Coronary artery (tissue), 2 donors: ENCODE results near the gene RAX.

Experiments
- DNase-seq: peaks from one replicate; pipeline ENCODE4 v3.0.0-alpha.2; 2017; ENCODE audit warnings: low spot score
- H3K27ac ChIP-seq, 2 donors: fragments of 200-600 bp; sonication (generic); one replicate each; pipeline ENCODE4 v1.5.1; 2016 to 2019
- H3K4me3 ChIP-seq: fragments of 200-600 bp; sonication (generic); 2 replicates; pipeline ENCODE4 v1.5.1; 2016; ENCODE audit warnings: mild to moderate bottlenecking, moderate library complexity
- TF ChIP-seq, protein P1 (sequence below): fragments of 200-600 bp; sonication (generic); IDR thresholded peaks from one replicate; pipeline ENCODE4 v1.5.1; 2019; ENCODE audit warnings: antibody characterized with exemption

Gene RAX

GRCh38 chr18:59274533-59274928, 1.3 kb upstream of the RAX start:
- TF ChIP-seq, protein P1, sequence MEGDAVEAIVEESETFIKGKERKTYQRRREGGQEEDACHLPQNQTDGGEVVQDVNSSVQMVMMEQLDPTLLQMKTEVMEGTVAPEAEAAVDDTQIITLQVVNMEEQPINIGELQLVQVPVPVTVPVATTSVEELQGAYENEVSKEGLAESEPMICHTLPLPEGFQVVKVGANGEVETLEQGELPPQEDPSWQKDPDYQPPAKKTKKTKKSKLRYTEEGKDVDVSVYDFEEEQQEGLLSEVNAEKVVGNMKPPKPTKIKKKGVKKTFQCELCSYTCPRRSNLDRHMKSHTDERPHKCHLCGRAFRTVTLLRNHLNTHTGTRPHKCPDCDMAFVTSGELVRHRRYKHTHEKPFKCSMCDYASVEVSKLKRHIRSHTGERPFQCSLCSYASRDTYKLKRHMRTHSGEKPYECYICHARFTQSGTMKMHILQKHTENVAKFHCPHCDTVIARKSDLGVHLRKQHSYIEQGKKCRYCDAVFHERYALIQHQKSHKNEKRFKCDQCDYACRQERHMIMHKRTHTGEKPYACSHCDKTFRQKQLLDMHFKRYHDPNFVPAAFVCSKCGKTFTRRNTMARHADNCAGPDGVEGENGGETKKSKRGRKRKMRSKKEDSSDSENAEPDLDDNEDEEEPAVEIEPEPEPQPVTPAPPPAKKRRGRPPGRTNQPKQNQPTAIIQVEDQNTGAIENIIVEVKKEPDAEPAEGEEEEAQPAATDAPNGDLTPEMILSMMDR = no peak
- Histone ChIP-seq H3K27ac (no peak overlapping the region), H3K4me3 (no peak overlapping the region)
- no peak for DNase-seq

GRCh38 chr18:59273759-59274532, 692 bp upstream of the RAX start:
- no peak overlapping the region for H3K27ac ChIP-seq
- DNase-seq = no peak
- peak overlapping the region; percentile 62 for H3K4me3 ChIP-seq
- TF ChIP-seq, protein P1 = no peak

DNA sequence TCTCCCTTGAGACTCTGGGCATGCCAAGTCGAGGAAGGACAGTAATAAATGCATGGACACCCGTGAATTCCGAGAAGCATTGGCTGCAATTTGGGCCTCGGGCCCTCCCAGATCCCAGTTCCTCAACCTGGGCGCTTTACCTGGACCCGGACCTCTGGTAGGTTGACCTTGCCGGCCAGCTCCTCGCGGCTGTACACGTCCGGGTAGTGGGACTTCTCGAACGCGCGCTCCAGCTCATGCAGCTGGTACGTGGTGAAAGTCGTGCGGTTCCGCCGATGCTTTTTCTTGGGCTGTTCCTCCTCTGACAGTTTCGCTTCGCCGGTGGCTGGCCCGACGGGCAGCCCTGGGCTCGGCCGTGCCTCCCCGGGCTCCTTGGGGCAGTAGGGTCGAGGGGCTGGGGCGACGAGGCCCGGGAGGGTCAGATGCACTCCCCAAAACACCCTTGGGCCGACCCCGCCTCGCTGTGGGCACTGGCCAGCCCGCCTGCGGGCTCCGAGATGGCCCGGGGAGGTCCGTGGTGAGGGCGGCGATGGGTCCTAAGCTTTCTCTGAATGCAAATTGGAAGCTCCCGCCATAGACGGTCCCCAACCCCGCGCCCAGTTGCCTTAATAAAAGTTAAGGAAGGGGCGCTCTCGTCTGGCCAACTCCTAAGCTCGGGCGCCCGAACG, 899 bp downstream of the RAX start:
- no peak for DNase-seq
- TF ChIP-seq, protein P1 = no peak
- H3K27ac ChIP-seq = no peak overlapping the region
- peak overlapping the region; percentile 62 for H3K4me3 ChIP-seq

- DNase-seq = no peak
- H3K4me3 ChIP-seq = peak overlapping the region; percentile 62
- TF ChIP-seq, protein P1 = no peak
- H3K27ac ChIP-seq = no peak overlapping the region
Observed at GRCh38 chr18:59271606-59272220, 1.5 kb downstream of the RAX start.

DNA sequence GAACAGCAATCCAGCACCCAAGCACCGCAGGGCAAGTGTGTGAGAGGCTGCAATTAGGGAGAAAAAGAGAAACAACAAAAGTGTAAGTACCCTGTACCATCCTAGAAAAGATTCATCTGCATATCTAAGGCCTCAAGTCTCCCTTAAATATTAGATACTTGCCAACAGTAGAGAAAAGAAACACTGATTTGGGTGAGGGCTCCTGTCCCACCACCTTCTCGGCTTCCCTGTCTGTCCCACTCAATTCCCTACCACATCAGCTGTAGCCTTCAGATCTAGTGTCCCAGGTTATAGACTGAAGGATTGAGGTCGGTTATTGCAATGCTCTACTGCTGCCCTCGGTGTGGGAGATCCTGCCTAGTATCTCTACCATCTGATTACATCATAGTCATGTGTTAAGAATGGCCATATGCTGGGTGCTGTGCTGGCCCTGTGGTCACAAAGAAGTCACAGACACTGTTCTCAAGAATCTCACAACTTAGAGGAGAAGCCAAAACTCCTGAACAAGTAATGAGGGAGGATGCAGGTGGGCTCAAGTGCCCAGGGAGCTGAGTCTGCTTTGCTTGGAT, 2.5 kb downstream of the RAX start:
- TF ChIP-seq, protein P1 = no peak

DNA sequence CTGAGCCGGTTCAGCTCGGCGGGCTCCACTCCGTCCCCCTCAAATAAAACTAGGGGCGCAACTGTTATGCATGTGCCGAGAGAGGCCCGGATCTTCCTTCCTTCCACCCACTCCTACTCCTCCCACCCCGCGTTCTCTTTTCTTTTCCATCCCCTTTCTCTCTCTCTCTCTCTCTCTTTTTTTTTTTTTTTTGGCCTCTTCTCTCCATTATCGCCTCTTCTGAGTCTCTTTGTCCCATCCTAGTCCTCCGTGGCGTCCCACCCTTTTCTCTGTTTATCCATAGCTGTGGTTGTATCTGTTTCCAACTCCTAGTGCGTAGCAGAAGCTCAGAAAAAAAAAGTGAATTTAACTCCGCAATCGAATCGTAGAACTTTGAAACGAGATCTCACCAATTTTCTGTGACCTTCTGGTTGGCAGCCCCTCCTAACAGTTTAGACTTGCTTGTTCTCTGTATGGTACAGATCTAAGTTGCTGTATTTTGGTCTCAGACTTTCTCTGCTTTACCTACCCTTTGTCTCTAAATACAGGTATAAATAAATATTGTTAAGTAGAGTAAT, 3.6 kb downstream of the RAX start:
- DNase-seq = no peak
- TF ChIP-seq, protein P1 = no peak
- no peak overlapping the region for H3K27ac ChIP-seq
- peak overlapping the region; percentile 66 for H3K4me3 ChIP-seq

More for the DNA sequence above, 2.5 kb downstream of the RAX start:
- no peak overlapping the region for H3K4me3 ChIP-seq
- no peak for DNase-seq
- no peak overlapping the region for H3K27ac ChIP-seq
